ENCODE data around the gene ARL8A.
"Not testable (repeated sequence)": the region's sequence is repeated elsewhere in the genome, so short reads cannot be mapped to it uniquely, and the experiment has no call there.

The ARL8A gene

DNA sequence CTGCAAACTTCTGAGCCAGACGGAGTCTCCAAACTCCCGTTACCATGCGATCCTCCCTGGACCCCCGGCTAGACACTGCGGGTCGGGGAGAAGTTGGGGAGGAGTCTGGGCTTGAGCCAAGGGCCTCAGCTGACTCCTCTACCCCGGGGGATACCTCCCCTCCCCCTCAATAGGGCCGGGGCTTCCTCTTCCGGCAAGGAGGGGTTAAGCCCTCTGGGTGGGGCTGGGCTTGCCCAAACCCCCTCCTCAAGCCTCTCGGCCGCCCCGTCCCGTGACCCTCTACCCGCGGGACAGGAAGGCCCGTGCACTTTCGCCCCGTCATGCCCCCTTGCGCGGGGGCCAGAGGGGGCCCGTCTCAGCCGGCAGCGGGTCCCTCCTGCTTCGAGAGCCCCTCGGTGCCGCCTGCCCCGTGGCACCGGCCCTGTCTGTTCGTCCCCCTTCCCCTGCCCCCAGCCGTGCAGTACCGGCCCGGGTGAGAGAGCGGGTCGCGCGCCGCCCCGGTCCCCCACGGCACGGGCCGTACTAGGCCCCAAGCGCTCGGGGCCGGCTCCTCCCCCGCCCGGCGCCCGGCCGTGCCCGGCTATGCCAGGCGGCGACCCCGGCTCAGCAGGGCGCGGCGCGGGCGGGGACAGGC lies 652 bp downstream of the ARL8A start:
- H3K9me3 ChIP-seq (ENCODE audit: insufficient read depth, low read depth, low read length) = no peaks in the 10 kb centered on the region
- peak overlapping the region; percentile 64 for H3K4me3 ChIP-seq (ENCODE audit: low read length)
- peak overlapping the region; percentile 86 for H3K9ac ChIP-seq (ENCODE audit: low read depth, low read length)
- peaks cover 15% of the 10 kb centered on the region for H3K27me3 ChIP-seq (ENCODE audit: insufficient read depth, low read length)
- WGBS = under 1% methylated on average over 55 of the region's 58 CpGs
- H3K27ac ChIP-seq (ENCODE audit: low read depth, low read length) = peak overlapping the region; percentile 59; the same call in 1 of the 2 replicates
- H3K4me1 ChIP-seq (ENCODE audit: insufficient read depth, low read length) = peaks cover 7% of the 10 kb centered on the region
- H3K36me3 ChIP-seq (ENCODE audit: insufficient read depth, low read length) = peaks cover 4% of the 10 kb centered on the region; the same call in 1 of the 2 replicates

- H3K27me3 ChIP-seq (ENCODE audit: insufficient read depth, low read length) = peaks cover 15% of the 10 kb centered on the region
- peak overlapping the region; percentile 64 for H3K4me3 ChIP-seq (ENCODE audit: low read length)
- 47% methylated on average over 17 of the region's 17 CpGs for WGBS
- no peak overlapping the region for H3K27ac ChIP-seq (ENCODE audit: low read depth, low read length)
- H3K9ac ChIP-seq (ENCODE audit: low read depth, low read length) = peak overlapping the region; percentile 86
- no peaks in the 10 kb centered on the region for H3K9me3 ChIP-seq (ENCODE audit: insufficient read depth, low read depth, low read length)
- peaks cover 7% of the 10 kb centered on the region for H3K4me1 ChIP-seq (ENCODE audit: insufficient read depth, low read length)
- peaks cover 4% of the 10 kb centered on the region; the same call in 1 of the 2 replicates for H3K36me3 ChIP-seq (ENCODE audit: insufficient read depth, low read length)
These were observed 1.3 kb downstream of the ARL8A start for GRCh38 chr1:202143011-202143767.

- H3K9me3 ChIP-seq (ENCODE audit: insufficient read depth, low read depth, low read length); H3K4me1 ChIP-seq (ENCODE audit: insufficient read depth, low read length); H3K9ac ChIP-seq (ENCODE audit: low read depth, low read length); H3K27ac ChIP-seq (ENCODE audit: low read depth, low read length); H3K36me3 ChIP-seq (ENCODE audit: insufficient read depth, low read length); H3K4me3 ChIP-seq (ENCODE audit: low read length): not testable (repeated sequence)
- H3K27me3 ChIP-seq (ENCODE audit: insufficient read depth, low read length) = peaks cover 15% of the 10 kb centered on the region
- 100% methylated on average over 3 of the region's 3 CpGs for WGBS
These were observed 3.1 kb downstream of the ARL8A start for GRCh38 chr1:202141468-202141867.

GRCh38 chr1:202140833-202141232 lies 3.7 kb downstream of the ARL8A start:
- Histone ChIP-seq H3K4me1 (ENCODE audit: insufficient read depth, low read length) (peaks cover 7% of the 10 kb centered on the region), H3K27me3 (ENCODE audit: insufficient read depth, low read length) (peaks cover 11% of the 10 kb centered on the region), H3K27ac (ENCODE audit: low read depth, low read length) (no peak overlapping the region), H3K9ac (ENCODE audit: low read depth, low read length) (no peak overlapping the region), H3K36me3 (ENCODE audit: insufficient read depth, low read length) (peaks cover 10% of the 10 kb centered on the region; the same call in 1 of the 2 replicates), H3K9me3 (ENCODE audit: insufficient read depth, low read depth, low read length) (no peaks in the 10 kb centered on the region), H3K4me3 (ENCODE audit: low read length) (no peak overlapping the region)
- WGBS = 94% methylated on average over 4 of the region's 4 CpGs

DNA sequence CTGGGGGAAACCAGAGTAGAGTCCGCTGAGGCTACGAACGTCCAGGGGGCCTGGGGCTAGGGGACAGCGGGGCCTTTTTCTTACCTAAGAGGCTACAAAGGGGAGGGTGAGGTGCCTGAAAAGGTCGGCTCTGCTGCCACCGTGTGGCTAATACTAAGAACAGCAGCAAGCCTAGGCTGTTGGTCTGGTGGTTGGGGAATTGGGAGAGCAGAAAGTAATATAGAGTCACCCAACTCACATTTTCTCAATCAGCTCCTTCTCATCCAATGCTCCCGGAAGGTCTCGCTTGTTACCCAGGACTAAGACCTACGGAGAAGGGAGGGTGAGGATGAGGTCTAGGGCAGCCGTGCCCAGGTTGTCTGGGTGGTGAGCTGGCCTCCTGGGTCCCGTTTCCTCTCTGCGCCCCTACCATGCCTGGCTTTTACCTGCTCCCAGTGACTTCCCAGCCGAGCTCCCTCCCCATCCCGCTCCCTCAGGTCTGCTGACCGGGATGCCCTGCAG lies 9.3 kb downstream of the ARL8A start:
- WGBS = 48% methylated on average over 15 of the region's 15 CpGs
- peaks cover 24% of the 10 kb centered on the region for H3K36me3 ChIP-seq (ENCODE audit: insufficient read depth, low read length)
- no peaks in the 10 kb centered on the region for H3K9me3 ChIP-seq (ENCODE audit: insufficient read depth, low read depth, low read length)
- H3K4me3 ChIP-seq (ENCODE audit: low read length) = no peak overlapping the region
- H3K9ac ChIP-seq (ENCODE audit: low read depth, low read length) = no peak overlapping the region
- no peaks in the 10 kb centered on the region for H3K4me1 ChIP-seq (ENCODE audit: insufficient read depth, low read length)
- H3K27ac ChIP-seq (ENCODE audit: low read depth, low read length) = peak overlapping the region; percentile 13; the same call in 1 of the 2 replicates
- no peaks in the 10 kb centered on the region for H3K27me3 ChIP-seq (ENCODE audit: insufficient read depth, low read length)

GRCh38 chr1:202134645-202135172 lies 9.8 kb downstream of the ARL8A start:
- no peak overlapping the region for H3K27ac ChIP-seq (ENCODE audit: low read depth, low read length)
- H3K9ac ChIP-seq (ENCODE audit: low read depth, low read length) = no peak overlapping the region
- H3K9me3 ChIP-seq (ENCODE audit: insufficient read depth, low read depth, low read length) = no peaks in the 10 kb centered on the region
- H3K4me1 ChIP-seq (ENCODE audit: insufficient read depth, low read length) = no peaks in the 10 kb centered on the region
- no peaks in the 10 kb centered on the region for H3K27me3 ChIP-seq (ENCODE audit: insufficient read depth, low read length)
- WGBS = 94% methylated on average over 13 of the region's 13 CpGs
- H3K4me3 ChIP-seq (ENCODE audit: low read length) = no peak overlapping the region
- peaks cover 24% of the 10 kb centered on the region for H3K36me3 ChIP-seq (ENCODE audit: insufficient read depth, low read length)

- Histone ChIP-seq H3K4me1 (ENCODE audit: insufficient read depth, low read length) (no peaks in the 10 kb centered on the region), H3K36me3 (ENCODE audit: insufficient read depth, low read length) (peaks cover 24% of the 10 kb centered on the region), H3K27ac (ENCODE audit: low read depth, low read length) (no peak overlapping the region), H3K4me3 (ENCODE audit: low read length) (no peak overlapping the region), H3K9me3 (ENCODE audit: insufficient read depth, low read depth, low read length) (no peaks in the 10 kb centered on the region), H3K9ac (ENCODE audit: low read depth, low read length) (no peak overlapping the region), H3K27me3 (ENCODE audit: insufficient read depth, low read length) (no peaks in the 10 kb centered on the region)
- WGBS = 99% methylated on average over 5 of the region's 5 CpGs
These were observed 10.5 kb downstream of the ARL8A start for GRCh38 chr1:202133989-202134388.

DNA sequence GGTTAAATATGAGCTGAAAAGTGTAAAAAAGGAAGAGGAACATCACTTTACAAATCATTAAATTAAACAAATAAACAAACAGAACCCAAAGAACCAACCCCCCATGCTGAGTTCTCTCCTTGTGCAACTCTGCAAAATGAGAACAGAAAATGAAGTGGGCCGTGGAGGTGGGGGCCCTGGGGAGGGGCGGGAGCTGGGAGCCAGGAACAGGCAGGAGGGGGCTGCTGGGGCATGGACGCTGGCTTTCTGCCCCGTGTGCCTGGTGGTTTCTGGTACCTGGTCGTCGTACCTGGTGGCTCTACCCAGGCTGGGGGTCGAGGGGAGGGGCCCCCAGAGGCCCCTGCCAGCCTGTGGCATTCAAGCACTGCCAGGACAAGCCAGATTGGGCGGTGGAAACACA lies 11.0 kb downstream of the ARL8A start:
- Histone ChIP-seq H3K4me1 (ENCODE audit: insufficient read depth, low read length) (no peaks in the 10 kb centered on the region), H3K9me3 (ENCODE audit: insufficient read depth, low read depth, low read length) (no peaks in the 10 kb centered on the region), H3K9ac (ENCODE audit: low read depth, low read length) (no peak overlapping the region), H3K27ac (ENCODE audit: low read depth, low read length) (no peak overlapping the region), H3K27me3 (ENCODE audit: insufficient read depth, low read length) (no peaks in the 10 kb centered on the region), H3K4me3 (ENCODE audit: low read length) (no peak overlapping the region), H3K36me3 (ENCODE audit: insufficient read depth, low read length) (peaks cover 24% of the 10 kb centered on the region)
- WGBS = 95% methylated on average over 8 of the region's 8 CpGs

DNA sequence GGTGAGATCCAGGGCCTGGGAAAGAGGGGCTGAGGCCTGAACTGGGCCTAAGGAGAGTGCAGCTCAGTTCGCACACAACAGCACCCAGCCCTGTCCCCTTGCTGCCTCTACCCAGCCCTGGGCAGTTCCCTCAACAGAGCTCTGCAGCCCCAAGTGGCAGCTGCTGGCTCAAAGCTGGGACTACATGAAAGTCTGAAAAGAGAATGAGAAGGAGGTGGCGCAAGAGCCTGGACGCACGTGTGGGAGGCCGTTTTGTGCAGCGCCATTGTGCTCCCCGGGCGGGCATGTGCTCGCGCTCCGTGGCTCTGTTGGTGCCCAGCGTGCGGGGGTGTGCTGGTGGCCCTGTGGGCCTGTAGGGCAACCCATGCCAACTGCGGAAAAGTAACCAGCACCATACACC lies 11.5 kb downstream of the ARL8A start:
- WGBS = 97% methylated on average over 14 of the region's 14 CpGs
- no peak overlapping the region for H3K27ac ChIP-seq (ENCODE audit: low read depth, low read length)
- no peaks in the 10 kb centered on the region for H3K27me3 ChIP-seq (ENCODE audit: insufficient read depth, low read length)
- H3K9ac ChIP-seq (ENCODE audit: low read depth, low read length) = no peak overlapping the region
- H3K36me3 ChIP-seq (ENCODE audit: insufficient read depth, low read length) = peaks cover 24% of the 10 kb centered on the region
- no peak overlapping the region for H3K4me3 ChIP-seq (ENCODE audit: low read length)
- H3K9me3 ChIP-seq (ENCODE audit: insufficient read depth, low read depth, low read length) = no peaks in the 10 kb centered on the region
- no peaks in the 10 kb centered on the region for H3K4me1 ChIP-seq (ENCODE audit: insufficient read depth, low read length)

DNA sequence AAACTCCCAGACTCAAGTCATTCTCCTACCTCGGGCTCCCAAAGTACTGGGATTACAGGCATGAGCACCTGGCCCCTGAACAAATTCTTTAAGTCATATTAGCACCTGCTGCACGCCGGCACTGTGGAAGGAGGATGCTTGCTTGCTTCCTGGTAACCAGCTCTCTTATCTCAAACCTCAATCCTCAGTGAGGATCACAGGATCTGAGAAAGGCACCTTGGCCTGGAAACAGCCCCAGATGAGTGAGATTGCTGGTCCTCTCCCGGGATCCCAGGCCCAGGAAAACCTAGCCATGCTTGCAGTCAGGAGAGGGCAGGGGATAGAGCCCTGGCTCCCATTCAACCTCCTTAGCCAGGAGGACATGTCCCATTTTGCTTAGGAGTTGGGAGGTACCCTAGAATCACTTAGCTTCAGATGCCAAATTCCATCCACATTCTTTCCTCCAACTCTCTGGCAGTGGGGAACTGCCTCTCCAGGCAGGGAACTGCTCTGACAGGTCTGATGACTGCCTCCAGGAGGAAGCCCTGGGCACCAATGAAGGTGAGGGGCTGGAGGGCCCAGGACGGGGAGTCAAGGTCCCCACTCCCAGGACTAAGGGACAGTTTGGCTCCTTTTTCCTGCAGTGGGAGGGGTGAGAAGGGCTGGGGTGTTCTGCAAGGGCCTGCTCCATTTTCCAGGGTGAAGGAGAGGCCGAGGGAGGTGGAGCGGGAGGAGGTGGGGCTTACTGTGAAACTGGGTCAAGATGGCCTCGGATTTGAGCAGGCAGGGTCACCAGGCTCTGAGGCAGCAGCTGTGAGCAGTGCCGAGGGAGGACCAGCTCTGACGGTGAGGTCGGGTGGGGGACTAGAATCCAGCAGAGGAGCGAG lies 12.3 kb downstream of the ARL8A start:
- H3K4me3 ChIP-seq (ENCODE audit: low read length) = no peak overlapping the region
- no peaks in the 10 kb centered on the region for H3K27me3 ChIP-seq (ENCODE audit: insufficient read depth, low read length)
- H3K4me1 ChIP-seq (ENCODE audit: insufficient read depth, low read length) = no peaks in the 10 kb centered on the region
- H3K9me3 ChIP-seq (ENCODE audit: insufficient read depth, low read depth, low read length) = no peaks in the 10 kb centered on the region
- WGBS = 95% methylated on average over 12 of the region's 12 CpGs
- H3K27ac ChIP-seq (ENCODE audit: low read depth, low read length) = no peak overlapping the region
- H3K9ac ChIP-seq (ENCODE audit: low read depth, low read length) = no peak overlapping the region
- peaks cover 18% of the 10 kb centered on the region for H3K36me3 ChIP-seq (ENCODE audit: insufficient read depth, low read length)

Data from HUES64 (cell line).